Measurements from ENCODE around the gene IGF2R.

Gene IGF2R

DNA sequence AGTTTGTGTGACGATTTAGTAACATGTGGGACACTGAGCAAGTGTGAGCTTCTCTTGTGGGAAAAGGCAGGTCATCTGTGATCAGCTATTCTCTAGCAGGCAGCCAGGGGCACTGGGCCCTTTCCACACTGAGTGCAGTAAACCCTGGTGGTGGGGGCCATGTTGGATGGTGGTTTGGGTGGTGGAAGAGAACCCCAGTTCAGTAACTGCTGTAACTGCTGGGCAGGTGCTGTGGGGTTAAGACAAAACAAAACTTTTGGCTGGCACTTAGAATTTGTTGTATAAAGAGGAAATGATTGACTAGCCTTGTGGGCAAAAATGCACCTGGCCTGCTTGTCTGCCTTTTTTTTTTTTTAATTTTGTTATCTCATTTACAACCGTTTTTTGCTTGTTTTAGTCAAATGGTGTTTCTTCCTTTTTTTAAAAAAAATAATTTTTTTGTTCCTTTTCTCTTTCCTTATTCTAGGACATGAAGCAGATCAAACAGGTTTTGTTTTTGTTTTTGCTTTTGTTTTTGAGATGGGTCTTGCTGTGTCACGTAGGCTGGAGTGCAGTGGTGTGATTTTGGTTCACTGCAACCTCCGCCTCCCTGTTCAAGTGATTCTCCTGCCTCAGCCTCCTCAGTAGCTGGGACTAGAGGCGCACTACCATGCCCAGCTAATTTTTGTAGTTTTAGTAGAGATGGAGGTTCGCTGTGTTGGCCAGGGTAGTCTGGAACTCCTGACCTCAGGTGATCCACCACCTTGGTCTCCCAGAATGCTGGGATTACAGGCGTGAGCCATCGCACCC lies 59.8 kb downstream of the IGF2R start:
- no peak for DNase-seq

GRCh38 chr6:160029525-160029924 lies 60.6 kb downstream of the IGF2R start:
- no peak for DNase-seq

DNA sequence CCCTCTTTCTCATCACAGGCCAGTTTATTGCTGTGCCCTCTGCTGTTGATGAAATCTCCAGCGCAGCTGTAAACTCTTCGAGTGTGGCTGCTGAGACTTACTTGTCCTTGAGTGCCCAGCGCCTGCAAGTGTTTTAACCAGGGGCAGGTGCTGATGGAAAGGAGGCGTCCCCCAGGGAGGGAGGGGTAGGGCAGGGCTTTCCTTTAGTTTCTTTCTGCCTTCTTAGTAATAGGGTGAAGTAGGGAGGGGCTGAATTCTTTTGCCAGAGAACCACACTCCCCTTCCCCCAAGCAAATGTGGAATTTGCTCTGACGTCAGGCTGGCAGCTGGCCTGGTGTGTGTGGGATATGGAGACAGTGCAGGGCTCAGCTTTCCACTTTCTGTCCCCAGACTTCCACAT lies 61.2 kb downstream of the IGF2R start:
- DNase-seq, result no peak

DNA sequence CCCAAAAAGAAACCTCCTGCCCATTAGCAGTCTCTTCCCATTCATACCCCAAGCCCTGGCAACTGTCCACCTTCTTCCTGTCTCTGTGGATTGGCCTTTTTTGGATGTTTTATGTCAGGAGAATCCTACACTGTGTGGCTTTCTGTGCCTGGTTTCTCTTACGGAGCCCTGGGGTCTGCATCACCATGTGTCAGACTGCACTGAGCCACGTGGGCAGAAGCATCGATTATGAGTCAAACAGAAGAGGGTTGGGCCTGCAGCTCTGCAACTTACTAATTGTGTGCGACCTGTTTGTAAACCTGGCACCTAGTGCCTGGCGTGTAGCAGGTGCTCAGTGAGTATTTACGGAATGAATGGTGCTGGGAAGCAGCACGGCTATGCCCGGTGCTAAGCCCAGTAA lies 62.6 kb downstream of the IGF2R start:
- DNase-seq, result no peak

GRCh38 chr6:160031871-160032270 lies 63.0 kb downstream of the IGF2R start:
- DNase-seq, result no peak

GRCh38 chr6:160032538-160032937 lies 63.7 kb downstream of the IGF2R start:
- DNase-seq, result no peak

- no peak for DNase-seq
Measured at GRCh38 chr6:160034036-160034930, 65.4 kb downstream of the IGF2R start.

GRCh38 chr6:160035241-160035640 lies 66.4 kb downstream of the IGF2R start:
- DNase-seq, result no peak

GRCh38 chr6:160035693-160036330 lies 66.9 kb downstream of the IGF2R start:
- no peak for DNase-seq

- DNase-seq, result no peak
Measured at GRCh38 chr6:160036331-160036695, 67.4 kb downstream of the IGF2R start.

DNA sequence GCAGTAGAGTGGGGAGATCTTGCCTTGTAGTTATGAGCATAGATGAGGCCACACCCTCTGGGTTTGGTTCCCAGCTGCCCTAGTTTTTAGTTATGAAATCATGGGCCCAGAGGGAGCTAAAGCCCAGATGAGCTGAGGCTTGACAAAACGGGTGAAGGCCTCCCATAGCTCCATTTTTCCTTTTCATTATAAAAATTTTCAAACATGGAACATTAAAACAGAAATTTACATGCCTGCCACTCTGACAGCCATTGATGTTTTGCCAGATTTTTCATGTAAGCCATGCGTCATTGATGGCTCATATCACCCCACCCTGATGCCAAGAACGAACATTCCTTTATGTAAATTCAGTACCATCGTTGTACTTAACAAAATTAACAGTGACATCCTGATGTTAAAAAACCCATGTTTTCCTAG lies 67.9 kb downstream of the IGF2R start:
- no peak for DNase-seq

DNA sequence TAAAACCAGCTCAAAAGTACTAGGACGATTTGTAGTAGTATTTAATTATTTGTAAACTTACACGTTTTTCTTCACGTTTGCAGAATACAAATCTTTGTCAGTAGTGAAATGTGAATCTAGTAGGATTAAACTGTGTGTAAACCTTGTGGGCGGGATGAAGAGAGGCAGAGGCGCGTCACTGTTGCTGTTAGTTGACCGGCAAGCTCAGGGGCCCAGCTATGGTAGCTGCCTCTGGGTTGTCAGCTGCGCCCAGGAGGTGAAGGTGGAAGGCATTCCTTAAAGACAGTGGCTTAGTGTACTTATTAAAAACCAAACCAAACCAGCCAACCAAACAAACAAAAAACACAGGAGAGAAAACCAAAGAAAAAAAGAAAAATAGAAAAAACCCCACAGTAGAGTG lies 69.6 kb downstream of the IGF2R start:
- DNase-seq, result no peak

DNA sequence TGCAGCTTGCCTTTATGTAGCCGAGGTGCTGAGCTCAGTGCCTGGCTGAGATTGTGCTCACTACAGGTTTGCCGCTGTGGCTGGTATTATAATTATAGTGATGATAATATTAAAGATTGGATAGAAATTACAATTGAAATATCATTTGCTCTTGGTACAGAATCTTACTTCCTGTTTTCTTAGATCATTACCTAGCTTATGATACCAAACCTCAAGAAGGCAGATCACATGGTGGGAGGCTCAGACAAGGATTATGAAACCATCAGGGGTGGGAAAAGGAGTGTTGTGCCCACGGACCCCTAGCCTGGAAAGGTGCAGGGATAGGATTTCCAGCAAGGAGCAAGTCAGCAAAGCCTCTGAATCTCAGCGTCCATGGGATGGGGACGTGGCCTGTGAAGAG lies 70.6 kb downstream of the IGF2R start:
- DNase-seq, result no peak

DNA sequence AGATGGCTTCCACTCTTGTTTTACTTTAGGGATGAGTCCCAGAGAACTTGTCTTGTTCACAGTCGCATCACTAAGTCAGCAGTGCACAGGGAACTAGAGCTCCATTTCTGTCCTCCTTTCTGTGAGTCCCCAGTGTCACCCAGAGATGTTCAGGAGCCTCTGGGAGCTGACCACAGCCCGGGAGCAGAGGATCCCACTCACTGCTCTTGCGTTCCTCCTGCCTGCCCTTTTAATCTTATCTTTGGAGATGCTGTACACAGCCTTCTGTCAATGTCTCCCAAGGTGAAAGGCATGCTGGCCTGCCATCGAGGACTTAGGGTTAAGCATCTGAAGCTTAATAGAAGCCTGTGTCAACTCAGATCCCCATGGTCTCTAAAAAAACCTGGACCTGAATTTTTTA lies 71.2 kb downstream of the IGF2R start:
- DNase-seq, result no peak

DNA sequence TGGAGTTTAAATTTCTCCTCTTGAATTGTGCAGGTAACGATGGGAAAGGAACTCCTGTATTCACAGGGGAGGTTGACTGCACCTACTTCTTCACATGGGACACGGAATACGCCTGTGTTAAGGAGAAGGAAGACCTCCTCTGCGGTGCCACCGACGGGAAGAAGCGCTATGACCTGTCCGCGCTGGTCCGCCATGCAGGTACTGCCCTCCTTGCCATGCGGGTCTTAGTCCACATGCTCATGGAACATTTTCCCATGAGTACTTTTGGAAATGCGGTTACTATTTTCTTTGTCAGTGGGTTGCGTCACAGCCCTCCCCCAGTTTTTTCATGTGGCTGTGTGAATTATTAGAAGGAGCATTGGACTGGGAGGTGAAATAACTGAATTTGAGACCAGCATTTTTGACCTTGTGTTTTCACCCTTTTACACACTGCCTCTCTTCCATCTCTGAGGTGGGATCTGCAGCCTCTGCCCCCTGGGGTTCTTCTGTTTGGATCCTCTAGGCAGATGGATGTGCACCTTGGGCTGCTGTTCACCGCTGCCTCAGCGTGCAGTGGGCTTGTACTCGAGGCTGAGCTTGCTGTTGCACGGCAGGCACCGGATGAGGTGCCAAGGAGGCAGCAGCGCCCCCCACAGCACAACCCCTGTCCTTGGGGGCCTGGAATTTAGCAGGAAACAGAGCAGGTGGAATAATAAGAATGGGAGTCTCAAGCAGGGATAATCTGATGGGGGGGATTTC lies 71.8 kb downstream of the IGF2R start:
- DNase-seq, result no peak

DNA sequence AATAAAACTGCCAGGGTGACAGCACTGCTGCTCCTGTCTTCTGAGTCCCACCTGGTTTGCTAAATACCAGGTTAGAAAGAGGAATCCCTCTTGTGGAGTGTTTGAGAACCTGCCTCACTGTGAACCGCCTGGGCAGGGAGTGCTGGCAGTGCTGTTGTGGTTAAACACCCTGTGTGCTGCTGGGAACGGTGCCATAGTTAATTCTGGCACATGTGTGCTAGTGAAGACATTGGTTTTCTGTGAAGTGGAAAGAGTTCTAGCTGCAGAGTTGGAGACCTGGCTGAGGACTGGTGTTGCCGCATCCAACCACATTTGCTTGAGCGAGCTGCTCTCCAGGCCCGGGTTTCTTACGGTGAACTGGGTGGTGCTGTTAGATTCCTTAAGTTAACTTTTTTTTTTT lies 72.7 kb downstream of the IGF2R start:
- DNase-seq, result no peak

DNA sequence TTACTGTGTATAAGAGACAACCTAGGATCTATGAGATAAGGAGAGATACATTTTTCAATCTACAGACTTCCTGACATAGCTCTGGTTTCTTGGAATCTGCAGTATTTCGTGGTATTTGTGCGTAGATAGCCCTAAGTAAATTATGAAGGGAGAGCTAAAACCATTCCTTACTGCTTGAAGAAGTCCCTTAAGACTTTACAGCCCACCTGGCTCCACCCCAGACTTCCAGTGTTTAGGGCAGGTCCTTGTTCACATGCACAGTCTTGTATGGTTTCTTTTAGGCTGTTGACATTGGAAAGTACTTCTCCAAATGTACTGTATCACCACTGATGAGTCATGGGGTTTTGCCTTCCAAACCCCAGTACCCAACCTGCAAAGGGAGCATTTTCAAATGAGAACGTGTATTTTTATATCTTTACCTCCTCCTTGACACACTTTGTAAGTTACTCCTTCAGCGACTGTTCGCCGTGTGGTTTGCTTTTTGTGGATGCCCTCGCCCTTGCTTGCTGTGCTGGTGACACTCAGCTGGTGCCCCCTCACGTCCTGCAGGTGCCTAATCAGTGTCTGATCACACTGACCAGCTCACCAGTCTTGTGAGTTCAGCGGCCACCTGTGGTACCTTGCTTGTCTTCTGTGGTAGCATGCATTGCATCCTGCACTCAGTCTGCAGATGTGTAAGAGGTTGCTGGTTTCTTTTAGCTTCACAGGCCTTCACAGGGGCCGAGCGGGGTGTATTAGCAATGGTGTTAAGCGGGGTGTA lies 73.3 kb downstream of the IGF2R start:
- DNase-seq, result no peak

DNA sequence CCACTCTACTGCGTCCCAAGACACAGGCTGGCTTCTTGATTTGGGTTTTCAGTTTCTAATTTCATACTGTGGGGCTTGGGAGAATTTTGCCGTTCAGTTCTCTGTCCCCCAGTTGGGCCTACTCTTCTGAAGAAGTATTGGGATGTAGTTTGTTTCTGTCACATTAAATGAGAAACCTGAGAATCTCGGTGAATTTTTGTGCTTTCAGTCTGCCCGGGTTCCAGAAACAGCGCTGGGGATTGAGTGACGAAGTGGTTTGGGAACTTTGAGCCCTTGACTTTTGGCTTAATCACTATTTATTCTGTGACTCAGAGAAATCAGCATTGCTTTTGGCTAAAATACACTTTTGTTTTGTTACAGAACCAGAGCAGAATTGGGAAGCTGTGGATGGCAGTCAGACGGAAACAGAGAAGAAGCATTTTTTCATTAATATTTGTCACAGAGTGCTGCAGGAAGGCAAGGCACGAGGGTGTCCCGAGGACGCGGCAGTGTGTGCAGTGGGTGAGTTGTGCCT lies 74.0 kb downstream of the IGF2R start:
- no peak for DNase-seq

- DNase-seq, result no peak
Measured at GRCh38 chr6:160043784-160044183, 74.9 kb downstream of the IGF2R start.

- no peak for DNase-seq
Measured at GRCh38 chr6:160044687-160045086, 75.8 kb downstream of the IGF2R start.

GRCh38 chr6:160048471-160048870 lies 79.6 kb downstream of the IGF2R start:
- DNase-seq, result no peak

DNA sequence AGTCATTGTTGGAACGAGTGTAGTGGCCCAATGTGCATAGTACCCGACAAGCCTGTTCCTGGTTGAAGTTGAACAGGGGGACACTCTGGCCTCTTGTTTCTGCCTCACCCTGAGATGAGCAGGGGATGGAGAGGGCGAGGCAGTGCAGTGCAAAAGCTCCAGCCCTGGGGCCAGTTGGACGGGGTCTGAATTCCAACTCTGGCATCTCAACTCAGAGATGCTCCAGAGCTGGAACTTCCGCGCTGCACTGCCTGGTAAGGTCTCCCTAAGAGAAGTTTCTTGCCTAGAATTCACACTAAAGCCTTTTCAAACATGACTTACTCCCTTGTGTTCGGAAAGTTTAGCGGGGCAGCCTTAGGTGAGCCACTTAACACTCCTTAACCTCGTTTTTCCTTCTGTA lies 80.5 kb downstream of the IGF2R start:
- DNase-seq, result no peak
